ELF-1 (cell line): ENCODE data around the gene DVL1.

Experiments
- DNase-seq: peaks from one replicate; pipeline ENCODE4 v3.0.0-alpha.2; 2016; ENCODE audit warnings: low read depth, low spot score

Gene DVL1

GRCh38 chr1:1342061-1342562 is 7.1 kb downstream of the DVL1 start:
- no peak for DNase-seq

GRCh38 chr1:1341549-1342021 is 7.6 kb downstream of the DVL1 start:
- no peak for DNase-seq

GRCh38 chr1:1340791-1341548 is 8.2 kb downstream of the DVL1 start:
- DNase-seq = no peak

- DNase-seq = no peak
These were observed 9.0 kb downstream of the DVL1 start for GRCh38 chr1:1340185-1340584.

GRCh38 chr1:1338278-1338677 is 10.9 kb downstream of the DVL1 start:
- DNase-seq = no peak

GRCh38 chr1:1337793-1338147 is 11.4 kb downstream of the DVL1 start:
- DNase-seq = no peak

- DNase-seq = no peak
These were observed 12.1 kb downstream of the DVL1 start for GRCh38 chr1:1336931-1337792.

GRCh38 chr1:1336446-1336845 is 12.8 kb downstream of the DVL1 start:
- no peak for DNase-seq

- DNase-seq = no peak
These were observed 13.4 kb downstream of the DVL1 start for GRCh38 chr1:1335792-1336248.

- no peak for DNase-seq
These were observed 13.9 kb downstream of the DVL1 start for GRCh38 chr1:1335283-1335682.

GRCh38 chr1:1334835-1335234 is 14.4 kb downstream of the DVL1 start:
- peak; percentile 83 for DNase-seq

- no peak for DNase-seq
These were observed 15.5 kb downstream of the DVL1 start for GRCh38 chr1:1333551-1334241.

GRCh38 chr1:1332774-1333480 is 16.3 kb downstream of the DVL1 start:
- DNase-seq = no peak

GRCh38 chr1:1332031-1332755 is 17.0 kb downstream of the DVL1 start:
- DNase-seq = no peak

GRCh38 chr1:1331068-1331965 is 17.9 kb downstream of the DVL1 start, which contains the start of gene TAS1R3:
TSS of gene TAS1R3 (plus strand) at chr1:1331280. CDS start at chr1:1331346, 66 bp downstream.
- DNase-seq = no peak

- DNase-seq = no peak
These were observed 18.7 kb downstream of the DVL1 start for GRCh38 chr1:1330366-1331067.

GRCh38 chr1:1329304-1330210 is 19.7 kb downstream of the DVL1 start:
- DNase-seq = no peak

GRCh38 chr1:1328254-1328653 is 21.0 kb downstream of the DVL1 start:
- DNase-seq = no peak
